ENCODE results near the gene MYZAP. TPM values are rescaled to one million over a fixed set of nuclear protein-coding genes. Genes with fewer than 3 reads are reported as not detected.

The MYZAP gene
- total and polyA plus RNA-seq, 4 experiments from 2014 or later = 0.16 to 1.7 (median 1.1) TPM

DNA sequence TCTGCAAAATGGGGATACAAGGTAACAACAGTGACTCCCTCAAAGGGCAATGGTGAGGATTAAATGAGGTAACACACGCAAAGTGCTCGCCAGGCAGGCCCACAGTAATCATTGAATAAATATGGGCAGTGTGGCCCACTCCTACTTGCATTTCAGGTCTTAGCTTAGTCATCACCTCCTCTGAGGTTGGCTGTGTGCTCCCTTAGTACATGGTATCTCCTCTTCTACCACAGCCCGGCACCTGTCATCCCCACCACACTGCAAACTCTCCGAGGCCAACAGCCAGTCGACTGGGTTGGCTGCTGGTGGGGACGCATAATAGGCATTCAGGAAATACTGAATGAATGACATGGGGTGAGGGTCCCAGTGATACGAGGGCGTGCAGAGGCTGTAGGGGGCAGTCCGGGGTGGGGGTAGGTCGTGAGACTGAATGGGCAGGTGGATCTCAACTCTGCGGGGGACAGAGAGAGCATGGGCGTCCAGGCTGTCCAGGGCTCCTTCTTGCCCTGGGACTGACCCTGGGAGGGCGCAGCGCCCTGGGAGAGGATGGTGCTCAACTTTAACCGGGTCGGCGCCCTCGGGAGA lies 375 bp upstream of the MYZAP start:
- Mint-ChIP-seq H3K9me3 (peaks cover 0 to 2% (median 0%) of the 10 kb centered on the region in 8 donors), H3K36me3 (no peaks in the 10 kb centered on the region), H3K27me3 (peaks cover 22% of the 10 kb centered on the region in 2 donors), H3K27ac (peak overlapping the region in 3 of 7 donors; percentile 14 to 62 (median 37)), H3K4me3 (peak overlapping the region; percentile 15 to 80 (median 64)), H3K4me1 (peaks cover 16 to 34% (median 27%) of the 10 kb centered on the region in 4 donors)
- peaks cover 4% of the 10 kb centered on the region for H3K27me3 ChIP-seq (ENCODE audit: insufficient read depth, low read length)
- H3K9me3 ChIP-seq (ENCODE audit: control insufficient read depth in 1 of 2, low read length in 2 of 2) = no peaks in the 10 kb centered on the region
- peak overlapping the region in 1 of 2 donors; percentile 42 for H3K4me3 ChIP-seq (ENCODE audit: low read length in 2 of 2)
- H3K27ac ChIP-seq (ENCODE audit: low read depth, low read length) = no peak overlapping the region
- ChIA-PET CTCF (ENCODE audit: partially characterized antibody) (no interaction called here), POLR2A (ENCODE audit: partially characterized antibody) (interaction anchor here (1.6 kb wide), 1 partner anchor 115 kb away, joined by 3 read pairs; the partner anchor contains the start of gene POLR2M)
- peaks cover 25% of the 10 kb centered on the region for H3K4me1 ChIP-seq (ENCODE audit: insufficient read depth, low read length)
- intact Hi-C loops (cut with micrococcal nuclease) = no loop called here
- no peaks in the 10 kb centered on the region for H3K36me3 ChIP-seq (ENCODE audit: insufficient read depth, low read length)
- no peak for DNase-seq

- H3K9me3 ChIP-seq (ENCODE audit: control insufficient read depth in 1 of 2, low read length in 2 of 2) = no peaks in the 10 kb centered on the region
- H3K36me3 ChIP-seq (ENCODE audit: insufficient read depth, low read length) = no peaks in the 10 kb centered on the region
- H3K9me3 Mint-ChIP-seq = no peaks in the 10 kb centered on the region
- H3K4me3 Mint-ChIP-seq = peak overlapping the region; percentile 12 to 76 (median 62)
- intact Hi-C loops (cut with micrococcal nuclease) = no loop called here
- no peak for DNase-seq
- peaks cover 4% of the 10 kb centered on the region for H3K27me3 ChIP-seq (ENCODE audit: insufficient read depth, low read length)
- H3K4me1 ChIP-seq (ENCODE audit: insufficient read depth, low read length) = peaks cover 14% of the 10 kb centered on the region
- peaks cover 10 to 23% (median 18%) of the 10 kb centered on the region in 4 donors for H3K4me1 Mint-ChIP-seq
- H3K27me3 Mint-ChIP-seq = peaks cover 22 to 26% of the 10 kb centered on the region in 2 donors
- H3K27ac ChIP-seq (ENCODE audit: low read depth, low read length) = no peak overlapping the region
- H3K36me3 Mint-ChIP-seq = no peaks in the 10 kb centered on the region
- ChIA-PET POLR2A (ENCODE audit: partially characterized antibody) (interaction anchor here (1.6 kb wide), 1 partner anchor 114 kb away, joined by 3 read pairs; the partner anchor contains the start of gene POLR2M), CTCF (ENCODE audit: partially characterized antibody) (no interaction called here)
- H3K27ac Mint-ChIP-seq = peak overlapping the region in 1 of 7 donors; percentile 32
- no peak overlapping the region for H3K4me3 ChIP-seq (ENCODE audit: low read length in 2 of 2)
These were observed 722 bp downstream of the MYZAP start for GRCh38 chr15:57592426-57592825.

GRCh38 chr15:57592836-57593420 lies 1.2 kb downstream of the MYZAP start:
- Histone ChIP-seq H3K27me3 (ENCODE audit: insufficient read depth, low read length) (peaks cover 4% of the 10 kb centered on the region), H3K36me3 (ENCODE audit: insufficient read depth, low read length) (no peaks in the 10 kb centered on the region), H3K4me1 (ENCODE audit: insufficient read depth, low read length) (peaks cover 9% of the 10 kb centered on the region), H3K9me3 (ENCODE audit: control insufficient read depth in 1 of 2, low read length in 2 of 2) (no peaks in the 10 kb centered on the region), H3K4me3 (ENCODE audit: low read length in 2 of 2) (no peak overlapping the region), H3K27ac (ENCODE audit: low read depth, low read length) (no peak overlapping the region)
- POLR2A ChIA-PET (ENCODE audit: partially characterized antibody) = interaction anchor here (1.6 kb wide), 1 partner anchor 114 kb away, joined by 3 read pairs; the partner anchor contains the start of gene POLR2M
- DNase-seq = no peak
- Mint-ChIP-seq H3K27ac (no peak overlapping the region), H3K9me3 (no peaks in the 10 kb centered on the region), H3K27me3 (peaks cover 22 to 26% of the 10 kb centered on the region in 2 donors), H3K4me3 (peak overlapping the region in 7 of 8 donors; percentile 12 to 67 (median 62)), H3K4me1 (peaks cover 5 to 18% (median 13%) of the 10 kb centered on the region in 4 donors), H3K36me3 (no peaks in the 10 kb centered on the region)
- intact Hi-C loops (cut with micrococcal nuclease) = no loop called here
- CTCF ChIA-PET (ENCODE audit: partially characterized antibody) = no interaction called here

DNA sequence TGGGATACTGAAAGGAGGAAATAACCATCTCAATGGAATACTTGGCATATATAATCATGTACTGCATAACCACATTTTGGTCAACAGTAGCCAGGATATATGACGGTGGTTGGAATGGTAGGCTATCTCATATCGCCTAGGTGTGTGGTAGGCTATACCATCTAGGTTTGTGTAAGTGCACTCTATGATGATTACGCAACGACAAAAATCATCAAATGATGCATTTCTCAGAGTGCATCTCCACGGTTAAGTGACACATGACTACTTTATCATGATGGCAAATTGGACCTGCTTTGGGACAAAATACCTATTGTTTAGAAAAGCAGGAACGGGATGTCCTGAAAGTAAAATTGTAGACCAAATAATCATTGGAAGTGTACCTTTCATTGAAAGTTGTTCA lies 2.8 kb downstream of the MYZAP start:
- Mint-ChIP-seq H3K4me3 (no peak overlapping the region), H3K9me3 (no peaks in the 10 kb centered on the region), H3K27ac (no peak overlapping the region), H3K36me3 (no peaks in the 10 kb centered on the region), H3K4me1 (peaks cover 5 to 13% (median 9%) of the 10 kb centered on the region in 4 donors), H3K27me3 (peaks cover 25 to 26% of the 10 kb centered on the region in 2 donors)
- Histone ChIP-seq H3K9me3 (ENCODE audit: control insufficient read depth in 1 of 2, low read length in 2 of 2) (no peaks in the 10 kb centered on the region), H3K27ac (ENCODE audit: low read depth, low read length) (no peak overlapping the region), H3K27me3 (ENCODE audit: insufficient read depth, low read length) (peaks cover 4% of the 10 kb centered on the region), H3K4me1 (ENCODE audit: insufficient read depth, low read length) (peaks cover 5% of the 10 kb centered on the region), H3K36me3 (ENCODE audit: insufficient read depth, low read length) (no peaks in the 10 kb centered on the region), H3K4me3 (ENCODE audit: low read length in 2 of 2) (no peak overlapping the region)
- no peak for DNase-seq
- intact Hi-C loops (cut with micrococcal nuclease) = no loop called here
- CTCF ChIA-PET (ENCODE audit: partially characterized antibody) = no interaction called here
- POLR2A ChIA-PET (ENCODE audit: partially characterized antibody) = no interaction called here

GRCh38 chr15:57595011-57595866 lies 3.5 kb downstream of the MYZAP start:
- H3K27ac ChIP-seq (ENCODE audit: low read depth, low read length) = no peak overlapping the region
- POLR2A ChIA-PET (ENCODE audit: partially characterized antibody) = no interaction called here
- peaks cover 5% of the 10 kb centered on the region for H3K4me1 ChIP-seq (ENCODE audit: insufficient read depth, low read length)
- peaks cover 18 to 21% of the 10 kb centered on the region in 2 donors for H3K27me3 Mint-ChIP-seq
- H3K9me3 ChIP-seq (ENCODE audit: control insufficient read depth in 1 of 2, low read length in 2 of 2) = no peaks in the 10 kb centered on the region
- intact Hi-C loops (cut with micrococcal nuclease) = no loop called here
- H3K9me3 Mint-ChIP-seq = no peaks in the 10 kb centered on the region
- H3K36me3 Mint-ChIP-seq = no peaks in the 10 kb centered on the region
- peaks cover 5 to 13% (median 9%) of the 10 kb centered on the region in 4 donors for H3K4me1 Mint-ChIP-seq
- DNase-seq = no peak
- CTCF ChIA-PET (ENCODE audit: partially characterized antibody) = no interaction called here
- peaks cover 4% of the 10 kb centered on the region for H3K27me3 ChIP-seq (ENCODE audit: insufficient read depth, low read length)
- no peaks in the 10 kb centered on the region for H3K36me3 ChIP-seq (ENCODE audit: insufficient read depth, low read length)
- H3K4me3 Mint-ChIP-seq = no peak overlapping the region
- no peak overlapping the region for H3K4me3 ChIP-seq (ENCODE audit: low read length in 2 of 2)
- H3K27ac Mint-ChIP-seq = no peak overlapping the region

DNA sequence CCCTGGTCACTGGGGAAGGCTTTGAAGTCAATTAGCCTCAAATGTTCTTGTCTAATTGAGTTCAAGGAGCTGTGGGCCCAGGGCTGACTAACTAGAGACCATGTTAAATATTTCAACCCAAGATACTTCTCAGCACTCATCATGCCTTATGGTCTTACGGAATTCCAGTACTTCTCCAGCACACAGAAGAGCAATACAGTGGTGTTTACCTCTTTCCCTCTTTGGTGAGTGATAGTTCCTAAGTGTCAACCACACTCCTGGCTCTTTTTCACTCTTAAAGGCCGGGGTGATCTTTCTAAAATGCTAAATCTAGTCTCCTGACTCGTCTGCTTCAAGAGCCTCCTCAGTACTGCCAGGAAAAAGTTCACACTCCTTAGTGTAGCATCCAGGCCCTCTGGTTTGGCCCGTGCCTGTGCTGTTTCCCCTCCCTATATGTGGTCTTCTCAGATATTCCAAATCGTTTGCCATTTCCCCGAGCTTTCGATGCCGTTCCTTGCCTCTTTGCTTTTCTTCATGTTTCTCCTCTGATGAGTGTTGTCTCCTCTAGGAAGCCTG lies 4.7 kb downstream of the MYZAP start:
- H3K27ac ChIP-seq (ENCODE audit: low read depth, low read length) = no peak overlapping the region
- intact Hi-C loops (cut with micrococcal nuclease) = no loop called here
- Mint-ChIP-seq H3K36me3 (no peaks in the 10 kb centered on the region), H3K9me3 (no peaks in the 10 kb centered on the region), H3K4me3 (no peak overlapping the region), H3K27me3 (peaks cover 12 to 14% of the 10 kb centered on the region in 2 donors), H3K4me1 (peaks cover 1 to 8% (median 4%) of the 10 kb centered on the region in 4 donors), H3K27ac (peak overlapping the region in 1 of 7 donors; percentile 19)
- peaks cover 2% of the 10 kb centered on the region for H3K4me1 ChIP-seq (ENCODE audit: insufficient read depth, low read length)
- H3K36me3 ChIP-seq (ENCODE audit: insufficient read depth, low read length) = no peaks in the 10 kb centered on the region
- ChIA-PET CTCF (ENCODE audit: partially characterized antibody) (no interaction called here), POLR2A (ENCODE audit: partially characterized antibody) (no interaction called here)
- H3K27me3 ChIP-seq (ENCODE audit: insufficient read depth, low read length) = peaks cover 4% of the 10 kb centered on the region
- no peaks in the 10 kb centered on the region for H3K9me3 ChIP-seq (ENCODE audit: control insufficient read depth in 1 of 2, low read length in 2 of 2)
- H3K4me3 ChIP-seq (ENCODE audit: low read length in 2 of 2) = no peak overlapping the region
- no peak for DNase-seq

GRCh38 chr15:57596978-57597377 lies 5.3 kb downstream of the MYZAP start:
- CTCF ChIA-PET (ENCODE audit: partially characterized antibody) = no interaction called here
- Histone ChIP-seq H3K27ac (ENCODE audit: low read depth, low read length) (no peak overlapping the region), H3K27me3 (ENCODE audit: insufficient read depth, low read length) (peaks cover 4% of the 10 kb centered on the region), H3K4me1 (ENCODE audit: insufficient read depth, low read length) (no peaks in the 10 kb centered on the region), H3K4me3 (ENCODE audit: low read length in 2 of 2) (no peak overlapping the region), H3K9me3 (ENCODE audit: control insufficient read depth in 1 of 2, low read length in 2 of 2) (no peaks in the 10 kb centered on the region), H3K36me3 (ENCODE audit: insufficient read depth, low read length) (no peaks in the 10 kb centered on the region)
- Mint-ChIP-seq H3K36me3 (no peaks in the 10 kb centered on the region), H3K27ac (peak overlapping the region in 1 of 7 donors; percentile 19), H3K4me3 (no peak overlapping the region), H3K9me3 (no peaks in the 10 kb centered on the region), H3K4me1 (peaks cover 0 to 6% (median 3%) of the 10 kb centered on the region in 4 donors), H3K27me3 (peaks cover 13 to 14% of the 10 kb centered on the region in 2 donors)
- POLR2A ChIA-PET (ENCODE audit: partially characterized antibody) = no interaction called here
- intact Hi-C loops (cut with micrococcal nuclease) = no loop called here
- DNase-seq = no peak

All from CD4-positive, alpha-beta memory T cell (primary cell).